Activated CD4-positive, CD25-positive, alpha-beta regulatory T cell treated with anti-CD3 and anti-CD28 coated beads, Interleukin-2, amount 50 U/mL, for 24 hours (primary cell): Measurements from ENCODE around the gene EIF3K.

Experiments used
- ATAC-seq, 2 donors: fragments of 150-1000 bp; cut with Tn5 transposase; one replicate each; pipeline ENCODE4 v1.10.0; 2021; ENCODE audit warnings: mild to moderate bottlenecking in 1 of 2, moderate library complexity in 1 of 2

EIF3K gene

DNA sequence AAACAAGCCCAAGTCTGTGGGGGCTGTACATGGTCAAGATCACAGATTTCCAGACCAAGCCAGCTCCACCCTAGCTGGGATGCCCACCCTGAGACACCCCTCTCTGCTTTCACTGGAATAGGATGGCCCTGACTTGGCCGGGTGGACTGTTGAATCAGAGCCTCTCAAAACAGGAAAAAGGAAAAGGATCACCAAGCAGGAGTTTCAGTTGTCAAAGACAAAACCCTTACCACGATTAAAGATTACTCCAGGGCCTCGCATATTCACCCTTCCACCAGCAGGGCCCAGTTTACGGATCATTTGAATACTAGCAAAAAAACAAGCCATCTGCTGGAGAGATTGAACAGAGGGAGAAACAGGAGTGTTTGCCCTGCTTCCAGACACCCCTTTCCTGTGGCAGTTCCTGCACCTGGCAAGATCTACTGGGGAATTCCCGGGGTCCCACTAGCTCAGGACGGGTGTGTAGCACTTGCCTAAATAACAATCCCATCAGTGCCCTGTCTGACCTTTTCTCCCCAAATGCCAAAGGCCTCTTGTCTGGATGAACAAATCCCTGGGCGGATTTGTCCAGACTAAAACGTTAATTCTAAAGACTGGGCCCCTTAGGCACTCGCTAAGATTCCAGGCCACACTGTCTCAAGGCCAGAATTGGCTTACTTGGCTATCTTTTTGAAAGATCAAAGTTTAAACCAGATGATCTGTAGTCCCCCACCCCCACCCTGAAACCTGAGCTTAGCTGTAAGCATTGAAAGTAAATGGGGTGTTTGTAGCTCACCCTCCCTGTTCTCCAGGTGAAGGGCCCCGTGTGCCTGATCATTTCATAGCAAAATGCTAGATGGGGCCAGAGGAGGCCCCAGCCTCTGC, 66.9 kb downstream of the EIF3K start:
- peak in 1 of 2 donors; percentile 2 for ATAC-seq

DNA sequence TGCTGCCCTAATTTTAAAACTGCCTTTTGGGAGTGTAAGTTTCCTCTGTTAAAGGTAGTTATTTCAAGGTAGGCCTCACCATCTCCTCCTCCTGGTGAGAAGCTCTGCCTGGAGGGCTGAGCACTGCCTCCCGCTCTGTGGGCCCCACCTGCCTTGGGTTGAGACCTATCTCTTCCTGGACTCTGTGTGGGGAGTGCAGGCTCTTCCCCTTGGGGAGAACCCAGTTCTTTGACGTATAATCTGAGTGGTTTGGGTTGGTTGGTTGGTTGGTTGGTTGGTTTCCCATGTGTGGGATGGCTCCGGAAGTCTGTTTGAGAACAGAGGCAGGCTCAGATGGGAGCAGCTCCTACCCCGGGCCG, 67.5 kb downstream of the EIF3K start:
- ATAC-seq: peak in 1 of 2 donors; percentile 24
